Loucy (cell line): ENCODE measurements around the gene ERCC6L.

Experiments
- EZH2phosphoT487 ChIP-seq: fragments of 200-600 bp; IDR thresholded peaks from 2 replicates; pipeline ENCODE4 v1.6.1; 2018; ENCODE audit warnings: antibody characterized with exemption, mild to moderate bottlenecking, moderate library complexity, borderline replicate concordance
- TF ChIP-seq, protein P1 (sequence below): fragments of 200-600 bp; sonication (generic); conservative IDR thresholded peaks from 2 replicates; pipeline ENCODE4 v1.5.1; 2014; ENCODE audit warnings: mild to moderate bottlenecking, antibody characterized with exemption, low read length

DNA sequence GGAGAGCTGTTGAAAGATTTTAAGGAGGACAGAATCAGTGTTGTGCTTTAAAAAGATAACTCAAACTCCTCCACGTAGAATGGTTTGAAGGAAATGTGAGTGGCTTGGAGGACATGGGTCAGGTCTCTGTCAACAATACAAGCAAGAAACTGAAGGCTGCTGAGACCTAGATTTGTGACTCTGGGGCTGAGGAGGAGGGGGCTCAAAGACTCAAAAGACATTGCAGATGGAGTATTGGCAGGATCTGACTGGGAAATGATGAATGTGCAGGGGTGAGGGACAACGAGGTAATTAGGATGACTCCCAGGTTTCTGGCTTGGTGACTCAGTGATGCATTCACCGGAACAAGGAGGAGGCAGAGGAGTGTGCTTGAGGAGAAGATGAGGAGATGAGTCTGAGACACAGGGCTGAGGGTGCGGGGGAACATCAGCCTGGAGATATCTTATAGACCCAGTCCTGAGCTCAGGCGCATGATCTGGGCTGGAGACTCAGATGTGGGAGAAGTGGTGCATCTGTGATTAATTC lies 41.6 kb upstream of the ERCC6L start:
- TF ChIP-seq, protein P1, sequence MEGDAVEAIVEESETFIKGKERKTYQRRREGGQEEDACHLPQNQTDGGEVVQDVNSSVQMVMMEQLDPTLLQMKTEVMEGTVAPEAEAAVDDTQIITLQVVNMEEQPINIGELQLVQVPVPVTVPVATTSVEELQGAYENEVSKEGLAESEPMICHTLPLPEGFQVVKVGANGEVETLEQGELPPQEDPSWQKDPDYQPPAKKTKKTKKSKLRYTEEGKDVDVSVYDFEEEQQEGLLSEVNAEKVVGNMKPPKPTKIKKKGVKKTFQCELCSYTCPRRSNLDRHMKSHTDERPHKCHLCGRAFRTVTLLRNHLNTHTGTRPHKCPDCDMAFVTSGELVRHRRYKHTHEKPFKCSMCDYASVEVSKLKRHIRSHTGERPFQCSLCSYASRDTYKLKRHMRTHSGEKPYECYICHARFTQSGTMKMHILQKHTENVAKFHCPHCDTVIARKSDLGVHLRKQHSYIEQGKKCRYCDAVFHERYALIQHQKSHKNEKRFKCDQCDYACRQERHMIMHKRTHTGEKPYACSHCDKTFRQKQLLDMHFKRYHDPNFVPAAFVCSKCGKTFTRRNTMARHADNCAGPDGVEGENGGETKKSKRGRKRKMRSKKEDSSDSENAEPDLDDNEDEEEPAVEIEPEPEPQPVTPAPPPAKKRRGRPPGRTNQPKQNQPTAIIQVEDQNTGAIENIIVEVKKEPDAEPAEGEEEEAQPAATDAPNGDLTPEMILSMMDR, result no peak
- TF ChIP-seq EZH2phosphoT487, result no peak
